ENCODE data around the gene LDLRAD3.
"Not testable (repeated sequence)": the region's sequence is repeated elsewhere in the genome, so short reads cannot be mapped to it uniquely, and the experiment has no call there.

LDLRAD3 gene

DNA sequence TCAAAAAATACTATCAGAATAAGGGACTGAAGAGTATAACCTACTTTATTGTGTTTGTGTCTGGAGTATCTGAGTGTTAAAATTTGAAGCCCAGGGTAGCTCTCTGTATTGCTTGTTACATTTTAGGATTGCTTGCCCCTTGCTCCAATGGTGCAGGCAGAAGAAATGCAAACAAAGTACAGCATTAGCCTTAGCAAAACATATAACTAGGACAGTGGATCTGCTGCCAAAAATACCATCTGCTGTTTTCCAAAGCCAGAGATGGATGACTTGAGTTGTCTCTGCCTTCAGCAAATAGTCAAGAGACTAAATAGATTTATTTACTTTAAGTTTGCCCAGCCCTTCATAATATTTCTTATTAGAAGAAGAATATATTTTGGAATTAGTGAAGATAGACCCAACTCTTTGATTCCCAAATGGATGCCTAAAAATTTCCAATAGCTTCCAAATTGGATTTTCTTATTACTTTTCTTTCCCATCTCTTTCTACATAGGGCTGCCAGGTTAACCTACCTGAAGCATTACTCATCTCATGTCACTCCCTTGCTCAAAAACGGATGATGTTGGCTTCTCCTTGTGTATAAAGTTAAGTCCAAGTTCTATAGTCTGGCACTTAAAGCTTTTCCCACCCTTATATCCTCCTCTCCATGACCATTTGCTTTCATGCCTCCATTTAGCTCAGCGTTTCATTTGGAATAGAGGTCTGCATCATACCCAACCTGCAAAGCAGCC lies 66.3 kb downstream of the LDLRAD3 start:
- Histone ChIP-seq H3K4me1 (ENCODE audit: control insufficient read depth, insufficient read depth, low read length) (peaks cover 3% of the 10 kb centered on the region), H3K36me3 (ENCODE audit: control insufficient read depth, insufficient read depth, low read length) (no peaks in the 10 kb centered on the region), H3K4me3 (ENCODE audit: low read length) (no peak overlapping the region), H3K9ac (ENCODE audit: low read length) (no peak overlapping the region), H3K27me3 (ENCODE audit: control insufficient read depth, insufficient read depth, low read length) (no peaks in the 10 kb centered on the region), H3K27ac (ENCODE audit: low read depth, low read length) (no peak overlapping the region)

DNA sequence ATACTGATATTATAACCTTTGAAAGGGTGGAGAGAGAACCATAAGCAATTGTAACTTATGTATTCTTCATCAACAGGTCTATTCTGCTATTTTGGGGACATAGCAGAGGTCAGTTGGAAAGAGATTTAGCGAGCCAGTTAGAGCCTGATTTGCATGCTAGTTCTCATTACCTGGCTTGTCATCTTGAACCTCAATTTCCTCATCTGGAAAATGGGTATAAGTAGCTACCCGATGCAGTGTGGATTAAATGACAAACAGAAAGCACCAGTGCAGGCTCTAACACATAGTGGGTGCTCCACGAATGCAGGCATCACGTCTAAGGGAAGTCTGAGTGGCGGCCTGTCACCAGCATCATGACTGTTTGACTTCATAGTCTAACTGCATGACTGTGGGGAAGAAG lies 67.7 kb downstream of the LDLRAD3 start:
- Histone ChIP-seq H3K4me1 (ENCODE audit: control insufficient read depth, insufficient read depth, low read length) (peaks cover 3% of the 10 kb centered on the region), H3K27me3 (ENCODE audit: control insufficient read depth, insufficient read depth, low read length) (no peaks in the 10 kb centered on the region), H3K36me3 (ENCODE audit: control insufficient read depth, insufficient read depth, low read length) (no peaks in the 10 kb centered on the region), H3K9ac (ENCODE audit: low read length) (no peak overlapping the region), H3K27ac (ENCODE audit: low read depth, low read length) (no peak overlapping the region), H3K4me3 (ENCODE audit: low read length) (no peak overlapping the region)

DNA sequence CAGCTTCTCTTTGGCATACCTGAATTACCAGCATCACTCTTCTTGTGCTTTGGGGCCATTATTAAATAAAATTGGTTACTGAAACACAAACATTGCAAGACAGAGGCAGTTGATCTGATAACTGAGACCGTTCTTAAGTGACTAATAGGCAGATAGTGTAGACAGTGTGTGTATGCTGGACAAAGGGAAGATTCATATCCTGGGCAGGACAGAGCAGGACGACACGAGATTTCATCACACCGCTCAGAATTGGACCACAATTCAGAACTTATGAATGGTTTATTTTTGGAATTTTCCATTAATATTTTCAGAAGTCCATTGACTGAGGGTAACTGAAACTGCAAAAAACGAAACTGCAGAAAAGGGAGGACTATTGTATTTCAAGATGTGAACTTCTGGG lies 68.6 kb downstream of the LDLRAD3 start:
- H3K27ac ChIP-seq (ENCODE audit: low read depth, low read length): no peak overlapping the region
- H3K4me1 ChIP-seq (ENCODE audit: control insufficient read depth, insufficient read depth, low read length): peaks cover 3% of the 10 kb centered on the region
- no peaks in the 10 kb centered on the region for H3K27me3 ChIP-seq (ENCODE audit: control insufficient read depth, insufficient read depth, low read length)
- no peak overlapping the region for H3K4me3 ChIP-seq (ENCODE audit: low read length)
- no peak overlapping the region for H3K9ac ChIP-seq (ENCODE audit: low read length)
- H3K36me3 ChIP-seq (ENCODE audit: control insufficient read depth, insufficient read depth, low read length): no peaks in the 10 kb centered on the region

DNA sequence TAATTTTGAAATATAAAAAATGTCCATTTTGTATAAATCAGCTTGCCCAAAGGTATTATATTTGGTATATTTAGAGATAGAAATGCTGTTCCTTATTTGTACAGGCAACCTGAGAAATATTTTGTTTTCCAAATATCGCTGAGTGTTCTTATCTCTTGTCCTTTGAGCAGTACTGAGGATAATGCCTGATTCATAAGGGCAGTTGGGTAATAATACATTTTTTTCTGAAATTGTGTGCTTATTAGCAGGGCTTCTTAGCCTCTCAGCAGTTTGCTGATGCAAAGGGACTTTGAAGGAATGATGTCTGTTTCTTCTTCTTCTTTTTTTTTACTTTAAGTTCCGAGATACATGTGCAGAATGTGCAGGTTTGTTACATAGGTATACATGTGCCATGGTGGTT lies 69.1 kb downstream of the LDLRAD3 start:
- no peak overlapping the region for H3K27ac ChIP-seq (ENCODE audit: low read depth, low read length)
- H3K4me3 ChIP-seq (ENCODE audit: low read length): no peak overlapping the region
- no peaks in the 10 kb centered on the region for H3K27me3 ChIP-seq (ENCODE audit: control insufficient read depth, insufficient read depth, low read length)
- H3K36me3 ChIP-seq (ENCODE audit: control insufficient read depth, insufficient read depth, low read length): no peaks in the 10 kb centered on the region
- peaks cover 3% of the 10 kb centered on the region for H3K4me1 ChIP-seq (ENCODE audit: control insufficient read depth, insufficient read depth, low read length)
- no peak overlapping the region for H3K9ac ChIP-seq (ENCODE audit: low read length)

DNA sequence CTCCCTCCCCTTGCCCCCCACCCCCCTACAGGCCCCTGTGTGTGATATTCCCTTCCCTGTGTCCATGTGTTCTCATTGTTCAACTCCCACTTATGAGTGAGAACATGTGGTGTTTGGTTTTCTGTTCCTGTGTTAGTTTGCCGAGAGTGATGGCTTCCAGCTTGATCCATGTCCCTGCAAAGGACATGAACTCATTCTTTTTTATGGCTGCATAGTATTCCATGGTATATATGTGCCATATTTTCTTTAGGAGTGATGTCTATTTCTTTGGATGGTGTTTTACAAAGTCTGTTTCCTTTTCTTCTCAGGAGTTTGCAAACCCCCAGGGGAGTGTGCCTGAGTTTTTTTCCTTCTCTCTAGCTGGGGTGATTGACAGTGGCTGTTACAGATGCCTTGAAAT lies 69.6 kb downstream of the LDLRAD3 start:
- H3K4me3 ChIP-seq (ENCODE audit: low read length); H3K27me3 ChIP-seq (ENCODE audit: control insufficient read depth, insufficient read depth, low read length); H3K27ac ChIP-seq (ENCODE audit: low read depth, low read length); H3K36me3 ChIP-seq (ENCODE audit: control insufficient read depth, insufficient read depth, low read length); H3K9ac ChIP-seq (ENCODE audit: low read length); H3K4me1 ChIP-seq (ENCODE audit: control insufficient read depth, insufficient read depth, low read length): not testable (repeated sequence)

DNA sequence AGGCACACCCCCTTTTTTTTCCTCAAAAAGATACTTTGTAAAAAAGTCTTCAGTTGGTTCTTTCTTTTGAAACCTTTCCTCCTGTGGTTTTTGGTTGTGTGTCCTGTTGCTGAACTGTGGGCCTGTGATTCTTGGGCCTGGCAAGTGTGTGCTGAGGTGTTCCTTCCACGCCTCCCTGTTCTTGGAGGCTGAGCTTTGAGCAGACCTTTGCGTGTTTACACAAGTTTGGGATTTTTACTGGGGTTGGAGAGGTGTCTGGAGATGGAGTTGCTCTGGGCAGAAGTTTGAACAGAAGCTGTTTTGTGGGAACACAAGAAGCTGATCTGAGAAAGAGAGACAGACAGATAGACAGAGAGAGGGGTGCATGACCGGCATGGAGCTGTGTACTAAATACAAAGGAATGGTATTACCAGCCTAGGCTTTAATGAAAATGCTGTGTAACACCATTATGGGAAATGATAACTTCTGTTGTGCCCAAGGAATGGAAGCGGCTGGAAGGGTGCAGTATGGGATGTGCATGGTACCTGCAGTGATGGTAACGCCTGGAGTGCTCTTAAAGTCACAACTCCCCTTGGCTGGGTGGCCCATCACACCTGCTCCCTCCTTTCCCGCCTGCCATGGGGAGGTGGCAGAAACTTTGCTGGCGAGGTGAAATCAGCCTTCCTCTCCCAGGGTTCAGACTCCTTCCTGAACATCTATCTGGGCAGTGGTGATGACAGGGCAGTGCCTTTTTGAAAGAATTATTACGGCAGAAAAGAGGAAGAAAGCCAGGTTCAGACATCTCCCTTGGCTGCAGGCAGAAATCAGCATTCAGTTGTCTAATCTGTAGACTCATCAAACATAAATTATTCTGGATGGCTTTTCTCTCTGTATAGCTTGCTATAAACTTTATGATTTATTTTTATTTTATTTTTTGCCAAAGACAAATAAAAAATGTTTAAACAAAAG lies 70.4 kb downstream of the LDLRAD3 start:
- no peak overlapping the region for H3K4me3 ChIP-seq (ENCODE audit: low read length)
- H3K4me1 ChIP-seq (ENCODE audit: control insufficient read depth, insufficient read depth, low read length): no peaks in the 10 kb centered on the region
- H3K27me3 ChIP-seq (ENCODE audit: control insufficient read depth, insufficient read depth, low read length): no peaks in the 10 kb centered on the region
- H3K9ac ChIP-seq (ENCODE audit: low read length): no peak overlapping the region
- no peak overlapping the region for H3K27ac ChIP-seq (ENCODE audit: low read depth, low read length)
- no peaks in the 10 kb centered on the region for H3K36me3 ChIP-seq (ENCODE audit: control insufficient read depth, insufficient read depth, low read length)

DNA sequence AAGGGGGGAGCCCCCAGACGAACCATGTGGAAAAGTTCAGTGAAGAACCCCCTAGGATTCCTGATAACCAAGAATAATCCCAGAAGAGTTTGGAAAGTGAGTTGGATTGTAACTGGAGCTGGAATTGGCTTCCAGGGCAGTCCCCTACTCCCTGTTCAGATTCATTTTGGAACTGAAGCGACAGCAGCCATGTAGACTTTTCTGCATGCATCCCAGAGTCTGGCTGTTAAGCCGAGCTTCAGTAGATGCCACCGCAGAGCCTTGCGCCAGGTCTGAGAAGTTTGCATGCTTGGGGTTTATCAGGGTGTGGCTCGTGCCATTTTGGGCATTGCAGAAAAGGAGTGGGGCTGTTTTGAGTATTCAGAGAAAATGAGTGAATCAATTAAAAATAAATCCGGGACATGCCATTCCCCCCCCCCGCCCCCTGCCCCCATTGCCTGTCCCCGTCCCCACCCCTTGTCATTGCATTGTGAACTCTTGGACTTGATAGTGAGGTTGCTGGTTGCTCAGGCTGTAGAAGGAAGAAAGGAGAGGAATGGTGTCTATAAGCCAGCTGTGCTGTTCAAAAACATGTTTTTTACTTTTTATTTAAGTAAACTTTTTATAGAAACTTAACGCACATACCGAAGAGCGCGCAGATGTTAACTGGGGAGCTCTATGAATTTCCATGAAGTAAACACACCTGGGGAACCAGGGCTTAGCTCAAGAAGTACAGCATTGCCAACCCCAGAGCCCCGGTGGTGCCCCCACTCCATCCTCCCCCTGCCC lies 71.2 kb downstream of the LDLRAD3 start:
- no peaks in the 10 kb centered on the region for H3K36me3 ChIP-seq (ENCODE audit: control insufficient read depth, insufficient read depth, low read length)
- no peak overlapping the region for H3K9ac ChIP-seq (ENCODE audit: low read length)
- no peak overlapping the region for H3K27ac ChIP-seq (ENCODE audit: low read depth, low read length)
- no peak overlapping the region for H3K4me3 ChIP-seq (ENCODE audit: low read length)
- H3K27me3 ChIP-seq (ENCODE audit: control insufficient read depth, insufficient read depth, low read length): no peaks in the 10 kb centered on the region
- H3K4me1 ChIP-seq (ENCODE audit: control insufficient read depth, insufficient read depth, low read length): no peaks in the 10 kb centered on the region

DNA sequence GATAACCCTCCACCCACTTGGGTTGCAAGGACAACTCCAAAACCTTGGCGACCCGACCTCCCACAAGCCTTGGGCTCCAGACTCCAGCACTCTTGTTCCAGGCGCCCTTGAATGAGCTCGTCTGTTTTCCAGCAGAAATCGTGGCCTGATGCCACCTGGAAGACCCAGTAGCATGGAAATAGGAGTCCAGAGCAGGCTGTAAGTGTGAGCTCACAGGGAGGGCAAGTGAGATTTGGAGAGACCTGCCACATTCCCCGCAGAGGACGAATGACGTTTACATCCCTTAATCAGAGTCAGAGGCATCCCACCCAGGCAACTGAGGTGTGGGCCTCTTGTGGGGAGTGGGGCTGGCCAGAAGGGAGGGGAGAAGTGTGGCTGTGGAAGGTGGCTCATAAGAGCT lies 71.9 kb downstream of the LDLRAD3 start:
- H3K27ac ChIP-seq (ENCODE audit: low read depth, low read length): no peak overlapping the region
- no peak overlapping the region for H3K4me3 ChIP-seq (ENCODE audit: low read length)
- no peaks in the 10 kb centered on the region for H3K4me1 ChIP-seq (ENCODE audit: control insufficient read depth, insufficient read depth, low read length)
- no peaks in the 10 kb centered on the region for H3K27me3 ChIP-seq (ENCODE audit: control insufficient read depth, insufficient read depth, low read length)
- no peaks in the 10 kb centered on the region for H3K36me3 ChIP-seq (ENCODE audit: control insufficient read depth, insufficient read depth, low read length)
- H3K9ac ChIP-seq (ENCODE audit: low read length): no peak overlapping the region

DNA sequence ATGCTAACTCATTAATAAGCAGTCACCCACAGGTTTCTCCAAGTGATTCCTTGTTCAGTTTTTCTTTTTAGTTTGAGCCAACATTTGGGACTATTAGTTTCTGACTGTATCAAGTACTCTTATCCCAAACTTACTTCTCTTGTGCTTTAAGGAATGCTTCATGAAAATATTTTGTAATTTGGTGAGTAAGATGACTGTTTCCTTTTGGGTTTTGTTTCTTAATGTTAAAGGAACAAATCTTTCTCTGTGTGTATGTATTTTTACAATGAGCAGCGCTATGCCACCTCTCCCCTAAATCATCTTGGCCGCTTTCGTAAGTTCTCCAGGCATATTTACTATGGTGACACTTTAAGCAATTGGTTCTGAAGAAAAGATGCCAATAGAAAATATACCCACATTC lies 72.4 kb downstream of the LDLRAD3 start:
- H3K9ac ChIP-seq (ENCODE audit: low read length): no peak overlapping the region
- no peak overlapping the region for H3K27ac ChIP-seq (ENCODE audit: low read depth, low read length)
- no peak overlapping the region for H3K4me3 ChIP-seq (ENCODE audit: low read length)
- H3K27me3 ChIP-seq (ENCODE audit: control insufficient read depth, insufficient read depth, low read length): no peaks in the 10 kb centered on the region
- no peaks in the 10 kb centered on the region for H3K36me3 ChIP-seq (ENCODE audit: control insufficient read depth, insufficient read depth, low read length)
- no peaks in the 10 kb centered on the region for H3K4me1 ChIP-seq (ENCODE audit: control insufficient read depth, insufficient read depth, low read length)

DNA sequence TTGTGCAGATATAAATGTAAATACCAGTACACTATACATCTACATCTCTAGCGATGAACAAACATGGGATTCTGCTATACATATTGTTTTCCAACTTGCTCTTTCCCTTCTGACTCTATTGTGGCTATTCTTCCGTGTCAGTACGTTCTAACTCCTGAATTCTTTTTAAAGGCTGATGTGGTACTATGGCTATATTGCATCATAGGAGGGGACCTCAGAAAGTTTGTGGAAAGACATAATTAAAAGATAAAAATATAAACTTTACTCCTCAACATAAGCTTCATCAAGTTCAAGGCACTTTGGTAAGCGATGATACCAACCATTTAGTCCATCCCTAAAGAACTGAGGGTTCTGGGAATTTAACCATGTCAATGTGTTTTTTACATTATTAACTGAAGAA lies 72.8 kb downstream of the LDLRAD3 start:
- no peak overlapping the region for H3K9ac ChIP-seq (ENCODE audit: low read length)
- no peak overlapping the region for H3K27ac ChIP-seq (ENCODE audit: low read depth, low read length)
- H3K4me1 ChIP-seq (ENCODE audit: control insufficient read depth, insufficient read depth, low read length): no peaks in the 10 kb centered on the region
- H3K27me3 ChIP-seq (ENCODE audit: control insufficient read depth, insufficient read depth, low read length): no peaks in the 10 kb centered on the region
- no peak overlapping the region for H3K4me3 ChIP-seq (ENCODE audit: low read length)
- H3K36me3 ChIP-seq (ENCODE audit: control insufficient read depth, insufficient read depth, low read length): no peaks in the 10 kb centered on the region

DNA sequence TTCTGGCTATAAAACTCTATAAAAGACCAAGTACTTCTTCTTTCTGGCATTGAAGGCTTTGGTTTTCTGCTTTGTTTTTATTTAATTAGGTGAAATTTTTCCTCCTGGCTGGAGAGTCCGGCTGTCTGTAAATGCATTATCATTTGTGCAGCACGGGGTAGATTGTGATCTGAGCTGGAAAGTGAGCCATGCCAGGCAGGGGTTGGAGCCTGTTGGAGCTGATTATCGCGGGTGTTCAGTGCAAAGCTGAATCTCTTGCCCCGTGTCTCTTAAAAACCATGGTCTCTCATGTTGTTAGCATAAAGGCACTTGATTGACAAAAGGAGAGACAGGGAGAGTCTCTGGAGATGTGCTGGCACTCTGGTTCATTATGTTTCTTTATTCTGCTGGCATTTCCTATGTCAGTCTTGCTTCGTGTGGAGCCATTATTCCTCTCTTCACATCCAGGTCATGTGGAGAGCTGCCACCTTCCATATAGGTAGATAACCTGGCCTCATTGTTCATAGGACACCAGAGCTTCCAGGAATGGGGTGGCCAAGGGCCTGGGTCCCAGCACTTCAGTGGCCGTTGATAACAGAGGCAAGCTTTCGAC lies 75.2 kb downstream of the LDLRAD3 start:
- no peaks in the 10 kb centered on the region for H3K27me3 ChIP-seq (ENCODE audit: control insufficient read depth, insufficient read depth, low read length)
- H3K4me1 ChIP-seq (ENCODE audit: control insufficient read depth, insufficient read depth, low read length): no peaks in the 10 kb centered on the region
- H3K36me3 ChIP-seq (ENCODE audit: control insufficient read depth, insufficient read depth, low read length): no peaks in the 10 kb centered on the region
- no peak overlapping the region for H3K27ac ChIP-seq (ENCODE audit: low read depth, low read length)
- no peak overlapping the region for H3K9ac ChIP-seq (ENCODE audit: low read length)
- no peak overlapping the region for H3K4me3 ChIP-seq (ENCODE audit: low read length)

DNA sequence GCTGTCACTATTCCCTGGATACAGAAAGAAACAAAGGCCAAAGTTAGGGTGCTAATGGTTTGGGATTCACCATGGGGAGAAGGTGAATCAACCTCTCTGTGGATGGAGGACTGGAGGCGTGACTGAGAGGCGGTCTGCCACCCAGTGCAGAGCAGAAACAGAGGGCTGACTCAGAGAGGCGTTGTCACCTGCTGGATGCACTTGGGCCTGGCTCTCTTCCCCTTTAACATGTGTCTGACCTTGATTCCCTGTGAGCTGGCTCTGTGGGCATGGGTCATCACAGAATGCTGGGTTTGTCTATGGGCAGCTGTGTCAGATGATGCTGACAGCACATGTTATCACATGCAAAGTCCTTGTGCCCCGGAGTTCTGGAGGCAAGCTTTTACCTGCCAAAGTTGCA lies 75.9 kb downstream of the LDLRAD3 start:
- Histone ChIP-seq H3K27ac (ENCODE audit: low read depth, low read length) (no peak overlapping the region), H3K36me3 (ENCODE audit: control insufficient read depth, insufficient read depth, low read length) (no peaks in the 10 kb centered on the region), H3K4me3 (ENCODE audit: low read length) (no peak overlapping the region), H3K27me3 (ENCODE audit: control insufficient read depth, insufficient read depth, low read length) (no peaks in the 10 kb centered on the region), H3K4me1 (ENCODE audit: control insufficient read depth, insufficient read depth, low read length) (no peaks in the 10 kb centered on the region), H3K9ac (ENCODE audit: low read length) (no peak overlapping the region)

Data from rectal smooth muscle tissue (tissue), 1 donor.